GM04504 (cell line): Measurements from ENCODE around the gene HCFC1.

Experiments
- DNase-seq: peaks from one replicate; pipeline ENCODE4 v3.0.0-alpha.2; 2012; ENCODE audit warnings: low read depth

Gene HCFC1

DNA sequence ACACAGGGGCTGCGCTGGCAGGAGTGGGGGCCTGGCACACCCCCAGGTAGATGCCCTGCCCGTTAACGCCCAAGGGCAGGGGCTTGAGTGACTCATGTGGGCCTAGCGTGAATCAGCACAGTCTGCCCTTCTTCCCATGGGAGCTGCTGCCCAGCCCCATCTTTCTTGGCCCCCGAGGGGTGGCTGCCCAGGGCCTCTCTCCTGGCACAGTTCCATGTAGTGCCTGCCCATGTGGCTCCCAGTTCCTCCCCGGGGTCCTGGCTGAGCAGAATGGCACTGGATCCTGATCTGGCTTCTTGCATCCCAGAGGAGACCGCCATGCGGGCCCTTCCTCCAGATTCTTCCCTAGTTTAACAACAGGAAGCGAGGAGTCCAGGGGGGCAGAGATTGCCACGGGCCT lies 69.2 kb downstream of the HCFC1 start:
- DNase-seq = no peak

- no peak for DNase-seq
These were observed 69.9 kb downstream of the HCFC1 start for GRCh38 chrX:153901753-153902140.

GRCh38 chrX:153900831-153901752 lies 70.5 kb downstream of the HCFC1 start:
- DNase-seq = peak; percentile 66

DNA sequence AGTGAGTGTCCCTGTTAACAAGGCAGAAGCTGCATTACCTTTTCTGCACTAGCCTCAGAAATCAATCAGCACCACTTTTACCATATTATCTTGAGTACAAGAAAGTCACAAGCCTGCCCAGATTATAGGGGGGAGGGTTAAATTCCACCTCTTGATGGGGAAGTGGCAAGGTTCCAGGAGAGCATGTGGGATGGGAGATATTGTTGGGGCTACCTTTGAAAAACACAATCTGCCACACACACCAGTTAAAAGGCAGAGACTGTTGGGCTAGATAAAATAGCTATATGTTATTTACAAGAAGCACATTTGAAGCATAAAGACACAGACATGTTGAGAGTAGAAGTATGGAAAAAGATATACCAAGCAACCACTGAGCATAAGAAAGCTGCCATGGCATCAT lies 73.7 kb downstream of the HCFC1 start:
- DNase-seq = no peak
